ENCODE measurements around the gene LYPLA2. TPM values are rescaled to one million over a fixed set of nuclear protein-coding genes. Genes with fewer than 3 reads are reported as not detected.

LYPLA2 gene
- polyA plus RNA-seq, 1 of the 3 experiments (the other 2 are of a cell fraction), result 109 TPM

GRCh38 chr1:23756676-23757075 is 34.3 kb upstream of the LYPLA2 start (continued):
- TF ChIP-seq CTCF (IDR thresholded peaks at IDR 0.05), result no peak
- TF ChIP-seq MXI1 (IDR thresholded peaks at IDR 0.05; ENCODE audit: low read depth, low read length), result no peak
- no peak for TF ChIP-seq ELF1 (IDR thresholded peaks at IDR 0.05)
- no peak for TF ChIP-seq IRF3 (IDR thresholded peaks at IDR 0.05; ENCODE audit: low read depth, low read length)

- peaks cover 23% of the 10 kb centered on the region for H3F3A ChIP-seq (replicated peaks; ENCODE audit: insufficient read depth)
- peaks cover 15% of the 10 kb centered on the region; the same call in 1 of the 2 replicates for H3K79me2 ChIP-seq (ENCODE audit: insufficient read depth)
- 100% methylated on average over 1 of the region's 1 CpG for WGBS (ENCODE audit: low lambda C conversion rate)
- peaks cover 81 to 86% of the 10 kb centered on the region in 2 experiments for H3K36me3 ChIP-seq (replicated peaks in 1 of 2; ENCODE audit: control insufficient read depth in 1 of 2, insufficient read depth in 2 of 2, low read length in 1 of 2)
- no peak overlapping the region for H2AFZ ChIP-seq (ENCODE audit: low read depth)
- H3K4me3 ChIP-seq (ENCODE audit: low read depth in 2 of 2, low read length in 1 of 2), result no peak overlapping the region
- ChIA-PET CTCF (interaction anchor here (2.3 to 2.4 kb wide), 2 partner anchors 13 to 121 kb away, joined by 8 to 16 read pairs; no protein-coding TSS in a partner anchor), POLR2A (no interaction called here)
- DNase-seq, result no peak
- no peaks in the 10 kb centered on the region for H3K9me2 ChIP-seq
- H3K27me3 ChIP-seq (ENCODE audit: insufficient read depth), result no peaks in the 10 kb centered on the region
- TF ChIP-seq MEF2A (IDR thresholded peaks at IDR 0.05; ENCODE audit: borderline replicate concordance, low read depth) (no peak), CTCF (IDR thresholded peaks at IDR 0.05) (no peak), RAD21 (IDR thresholded peaks at IDR 0.05; ENCODE audit: low read length) (no peak), EP300 (IDR thresholded peaks at IDR 0.05; ENCODE audit: borderline replicate concordance in 1 of 2, low read depth in 1 of 2, low read length in 1 of 2) (no peak), GATA2 (CRISPR knock-in tag; IDR thresholded peaks at IDR 0.05) (no peak), RXRA (IDR thresholded peaks at IDR 0.05; ENCODE audit: borderline replicate concordance, low read depth) (no peak), TCF12 (IDR thresholded peaks at IDR 0.05) (no peak), RCOR1 (IDR thresholded peaks at IDR 0.05; ENCODE audit: low read length) (no peak), CHD2 (IDR thresholded peaks at IDR 0.05; ENCODE audit: low read length, partially characterized antibody) (no peak), ELF1 (IDR thresholded peaks at IDR 0.05) (no peak), SIN3A (IDR thresholded peaks at IDR 0.05; ENCODE audit: borderline replicate concordance, low read depth, low read length) (no peak), NRF1 (IDR thresholded peaks at IDR 0.05; ENCODE audit: low read depth, low read length) (no peak), YY1 (IDR thresholded peaks at IDR 0.05; ENCODE audit: low read depth) (no peak), TEAD4 (IDR thresholded peaks at IDR 0.05; ENCODE audit: borderline replicate concordance, insufficient read depth) (no peak), MXI1 (IDR thresholded peaks at IDR 0.05; ENCODE audit: low read depth, low read length) (no peak), FOXM1 (IDR thresholded peaks at IDR 0.05; ENCODE audit: low read depth) (no peak), JUND (IDR thresholded peaks at IDR 0.05) (no peak), IRF3 (IDR thresholded peaks at IDR 0.05; ENCODE audit: low read depth, low read length) (no peak)
- TF ChIP-seq, protein P1, sequence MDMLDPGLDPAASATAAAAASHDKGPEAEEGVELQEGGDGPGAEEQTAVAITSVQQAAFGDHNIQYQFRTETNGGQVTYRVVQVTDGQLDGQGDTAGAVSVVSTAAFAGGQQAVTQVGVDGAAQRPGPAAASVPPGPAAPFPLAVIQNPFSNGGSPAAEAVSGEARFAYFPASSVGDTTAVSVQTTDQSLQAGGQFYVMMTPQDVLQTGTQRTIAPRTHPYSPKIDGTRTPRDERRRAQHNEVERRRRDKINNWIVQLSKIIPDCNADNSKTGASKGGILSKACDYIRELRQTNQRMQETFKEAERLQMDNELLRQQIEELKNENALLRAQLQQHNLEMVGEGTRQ (IDR thresholded peaks at IDR 0.05; ENCODE audit: borderline replicate concordance, low read depth, low read length), result no peak
- peaks cover 8 to 10% of the 10 kb centered on the region in 2 experiments; a peak in 1 of 4 replicates for H3K4me1 ChIP-seq (ENCODE audit: control insufficient read depth in 1 of 2, insufficient read depth in 2 of 2, low read depth in 1 of 2, low read length in 1 of 2)
- H3K9ac ChIP-seq, result no peak overlapping the region
- no peak overlapping the region for H3K27ac ChIP-seq (ENCODE audit: low read depth in 2 of 2, low read length in 1 of 2)
- H4K20me1 ChIP-seq (ENCODE audit: insufficient read depth), result peaks cover 27% of the 10 kb centered on the region; the same call in 1 of the 2 replicates
- H3K4me2 ChIP-seq, result no peak overlapping the region
- H3K9me3 ChIP-seq, result no peaks in the 10 kb centered on the region
Measured at GRCh38 chr1:23757812-23758211, 33.1 kb upstream of the LYPLA2 start.

Measured in SK-N-SH (cell line).